NCI-H2196 treated with DMSO at 0.1 percent for 48 hours (cell line): Measurements from ENCODE around the gene CYP4F8.
"Not testable (repeated sequence)": the region's sequence is repeated elsewhere in the genome, so short reads cannot be mapped to it uniquely, and the experiment has no call there.

Experiments used
- DNase-seq: peaks from one replicate; lab custom pipeline; 2025; ENCODE audit not compliant: unreplicated experiment; lab: John Stamatoyannopoulos, UW

Gene CYP4F8

DNA sequence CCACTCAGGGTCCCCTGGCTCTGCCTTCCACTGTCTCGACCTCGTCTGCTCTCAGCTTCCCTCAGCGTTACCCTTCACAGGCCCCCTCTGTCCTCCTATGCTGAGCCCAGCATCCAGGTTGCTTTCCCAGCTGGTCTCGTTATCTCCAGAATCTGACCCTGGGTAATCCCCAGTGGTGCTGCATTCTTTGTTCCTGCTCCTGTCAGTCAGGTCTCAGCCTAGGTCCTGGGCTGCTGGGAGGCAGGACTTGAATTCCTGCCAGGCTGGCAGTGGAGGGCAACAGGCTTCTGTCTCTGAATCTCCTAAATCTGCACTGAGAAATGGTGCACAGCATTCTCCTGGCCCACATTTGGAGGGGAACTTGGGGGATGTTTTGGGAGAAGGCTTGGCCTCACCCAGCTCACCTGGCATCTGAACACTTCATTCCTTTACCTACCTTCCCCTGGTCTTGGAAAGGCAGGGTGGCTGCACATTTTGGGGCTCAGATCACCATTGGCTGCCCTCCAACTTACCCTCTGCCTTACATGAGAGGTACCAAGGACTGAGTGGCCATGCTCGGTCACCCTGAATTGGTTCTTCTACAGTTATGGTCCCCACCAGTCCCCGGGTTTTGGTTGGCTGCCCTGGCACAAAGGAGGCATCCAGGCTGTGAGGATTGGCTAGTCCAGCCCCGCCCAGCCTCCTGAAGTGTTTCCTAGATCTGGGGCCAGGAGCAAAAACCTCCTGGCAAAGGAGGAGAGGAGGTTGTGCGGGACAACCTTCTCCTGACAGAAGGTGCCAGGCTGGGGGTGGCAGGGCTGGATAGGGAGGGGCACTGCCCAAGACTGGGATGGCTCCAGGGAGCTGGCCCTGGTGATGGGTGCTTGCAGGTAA lies at the start of gene CYP4F8:
CYP4F8 (plus strand) TSS at position 712 of the 873 bp plus-strand sequence. CDS start 399 bp downstream, outside the sequence.
- DNase-seq, result peak; percentile 28

- no peak for DNase-seq
Observed at GRCh38 chr19:15570420-15570819, 44.6 kb upstream of the CYP4F8 start.

- no peak for DNase-seq
Observed at GRCh38 chr19:15575406-15575805, 39.6 kb upstream of the CYP4F8 start.

GRCh38 chr19:15576526-15577156 lies 38.4 kb upstream of the CYP4F8 start:
- no peak for DNase-seq

DNA sequence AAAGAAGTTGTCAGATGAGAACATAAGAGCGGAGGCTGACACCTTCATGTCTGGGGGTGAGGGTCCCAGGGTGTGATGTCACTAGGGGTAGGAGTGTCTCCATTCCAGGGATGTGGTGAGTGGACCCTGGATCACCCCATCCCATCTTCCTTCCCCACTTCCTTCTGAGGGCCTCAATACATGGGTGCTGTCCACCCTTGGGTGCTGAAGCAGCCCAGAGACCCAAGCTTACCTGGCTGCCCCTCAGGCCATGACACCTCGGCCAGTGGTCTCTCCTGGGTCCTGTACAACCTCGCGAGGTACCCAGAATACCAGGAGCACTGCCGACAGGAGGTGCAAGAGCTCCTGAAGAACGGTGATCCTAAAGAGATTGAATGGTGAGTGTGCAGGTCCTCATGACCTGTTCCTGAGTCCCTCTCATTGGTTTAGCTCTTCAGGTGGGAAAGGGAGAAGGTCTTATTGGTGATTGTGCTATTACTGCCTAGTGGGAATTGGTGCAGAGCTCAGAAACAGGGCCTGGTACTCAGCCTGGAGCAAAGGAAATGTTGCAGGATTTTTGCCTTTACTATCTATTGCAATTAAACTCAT lies 37.7 kb upstream of the CYP4F8 start:
- DNase-seq, result no peak

- no peak for DNase-seq
Observed at GRCh38 chr19:15583346-15583745, 31.7 kb upstream of the CYP4F8 start.

DNA sequence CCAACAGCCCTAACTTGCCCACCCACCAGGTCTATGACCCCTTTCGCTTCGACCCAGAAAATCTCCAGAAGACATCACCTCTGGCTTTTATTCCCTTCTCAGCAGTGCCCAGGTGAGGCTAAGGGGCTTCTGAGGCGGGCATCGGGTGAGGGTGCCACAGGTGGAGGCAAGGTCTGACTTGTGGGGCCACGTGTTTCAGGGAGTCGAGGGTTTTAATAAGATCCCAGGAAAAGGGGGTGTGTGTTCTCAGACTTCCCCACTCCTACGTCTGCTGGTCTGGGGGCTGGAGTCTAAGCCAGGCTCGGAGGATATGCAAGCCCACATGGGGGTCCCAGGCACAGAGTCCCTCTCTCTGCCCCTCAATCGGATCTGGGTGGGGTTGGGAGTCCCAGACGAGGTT lies 30.9 kb upstream of the CYP4F8 start:
- DNase-seq, result no peak

DNA sequence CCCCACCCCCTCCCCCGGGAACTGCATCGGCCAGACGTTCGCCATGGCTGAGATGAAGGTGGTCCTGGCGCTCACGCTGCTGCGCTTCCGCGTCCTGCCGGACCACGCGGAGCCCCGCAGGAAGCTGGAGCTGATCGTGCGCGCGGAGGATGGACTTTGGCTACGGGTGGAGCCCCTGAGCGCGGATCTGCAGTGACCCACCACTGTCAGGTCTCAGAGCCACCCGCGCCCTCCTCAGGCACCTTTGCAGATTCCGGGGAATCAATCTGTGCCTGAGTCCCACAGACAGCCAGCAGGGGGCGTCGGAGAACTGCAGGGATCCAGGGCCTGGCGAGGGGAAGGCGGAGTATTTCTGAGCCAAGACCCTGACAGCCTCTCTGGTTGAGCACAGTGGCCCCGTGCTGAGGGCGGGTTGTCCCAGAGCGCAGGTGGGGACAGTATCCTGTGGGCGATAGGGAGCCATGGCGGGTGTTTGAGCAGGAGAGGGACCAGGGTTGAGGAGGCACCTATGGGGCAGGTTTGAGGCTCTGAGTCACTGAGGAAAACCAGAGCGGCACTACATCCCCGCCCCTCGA lies 30.4 kb upstream of the CYP4F8 start:
- DNase-seq, result no peak

DNA sequence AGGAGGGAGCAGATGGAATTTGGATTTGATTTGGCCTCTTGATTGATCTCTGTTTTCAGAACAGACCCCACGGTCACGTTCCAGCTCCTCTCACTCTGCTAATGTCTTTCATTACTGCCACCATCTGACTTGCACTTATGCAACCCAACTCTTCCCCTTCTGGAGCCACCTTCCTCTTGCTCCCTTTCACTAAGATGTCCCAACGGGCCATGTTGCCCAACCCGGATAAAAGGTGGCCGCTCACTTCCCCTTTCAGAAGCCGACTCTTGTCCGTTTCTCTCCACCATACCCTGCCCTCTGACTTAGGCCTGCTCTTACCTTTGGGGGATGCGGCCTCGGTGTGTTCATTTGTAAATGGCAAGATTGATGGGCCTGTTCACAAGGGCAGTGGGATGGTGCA lies 27.4 kb upstream of the CYP4F8 start:
- DNase-seq, result no peak

GRCh38 chr19:15588265-15588664 lies 26.8 kb upstream of the CYP4F8 start:
- DNase-seq, result no peak

GRCh38 chr19:15589760-15590451 lies 25.1 kb upstream of the CYP4F8 start:
- no peak for DNase-seq

DNA sequence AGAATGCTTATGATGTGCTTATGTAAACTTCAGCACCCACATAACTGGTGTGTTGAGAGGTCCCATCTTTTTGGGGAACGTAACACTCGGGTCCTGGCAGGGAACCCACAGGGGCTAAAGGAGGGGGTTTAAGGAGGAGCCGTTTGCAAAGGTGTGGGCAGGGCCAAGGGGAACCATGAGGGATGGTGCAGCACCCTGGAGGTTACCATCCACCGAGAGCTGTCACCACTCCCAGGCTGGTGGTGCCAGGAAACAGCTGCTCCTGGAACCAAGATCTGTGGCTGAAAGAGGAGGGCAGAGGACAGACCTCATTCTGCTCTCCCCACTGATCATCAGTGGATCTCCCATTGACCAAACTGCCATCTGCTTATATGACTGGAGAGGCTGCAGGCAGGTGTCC lies 23.2 kb upstream of the CYP4F8 start:
- DNase-seq, result no peak

GRCh38 chr19:15592506-15592905 lies 22.5 kb upstream of the CYP4F8 start:
- not testable (repeated sequence) for DNase-seq

- not testable (repeated sequence) for DNase-seq
Observed at GRCh38 chr19:15593766-15594165, 21.3 kb upstream of the CYP4F8 start.

DNA sequence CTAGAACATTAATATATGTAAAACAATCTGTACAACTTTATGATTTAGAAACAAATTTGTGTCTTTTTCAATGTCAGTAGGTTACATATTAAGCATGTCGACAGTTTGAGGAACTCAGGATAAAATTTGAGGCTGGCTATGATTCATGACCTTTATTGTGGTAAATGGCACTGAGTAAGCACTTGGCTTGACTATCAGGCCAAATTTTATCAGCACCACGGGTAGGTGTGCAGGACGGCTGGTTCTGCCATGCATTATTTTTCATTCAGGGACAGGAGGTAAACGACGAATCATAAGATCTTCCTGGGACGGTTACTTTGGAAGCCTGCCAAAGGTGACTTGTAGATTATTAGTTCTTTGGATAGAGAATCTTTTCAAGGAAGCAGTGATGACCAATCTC lies 19.9 kb upstream of the CYP4F8 start:
- no peak for DNase-seq

DNA sequence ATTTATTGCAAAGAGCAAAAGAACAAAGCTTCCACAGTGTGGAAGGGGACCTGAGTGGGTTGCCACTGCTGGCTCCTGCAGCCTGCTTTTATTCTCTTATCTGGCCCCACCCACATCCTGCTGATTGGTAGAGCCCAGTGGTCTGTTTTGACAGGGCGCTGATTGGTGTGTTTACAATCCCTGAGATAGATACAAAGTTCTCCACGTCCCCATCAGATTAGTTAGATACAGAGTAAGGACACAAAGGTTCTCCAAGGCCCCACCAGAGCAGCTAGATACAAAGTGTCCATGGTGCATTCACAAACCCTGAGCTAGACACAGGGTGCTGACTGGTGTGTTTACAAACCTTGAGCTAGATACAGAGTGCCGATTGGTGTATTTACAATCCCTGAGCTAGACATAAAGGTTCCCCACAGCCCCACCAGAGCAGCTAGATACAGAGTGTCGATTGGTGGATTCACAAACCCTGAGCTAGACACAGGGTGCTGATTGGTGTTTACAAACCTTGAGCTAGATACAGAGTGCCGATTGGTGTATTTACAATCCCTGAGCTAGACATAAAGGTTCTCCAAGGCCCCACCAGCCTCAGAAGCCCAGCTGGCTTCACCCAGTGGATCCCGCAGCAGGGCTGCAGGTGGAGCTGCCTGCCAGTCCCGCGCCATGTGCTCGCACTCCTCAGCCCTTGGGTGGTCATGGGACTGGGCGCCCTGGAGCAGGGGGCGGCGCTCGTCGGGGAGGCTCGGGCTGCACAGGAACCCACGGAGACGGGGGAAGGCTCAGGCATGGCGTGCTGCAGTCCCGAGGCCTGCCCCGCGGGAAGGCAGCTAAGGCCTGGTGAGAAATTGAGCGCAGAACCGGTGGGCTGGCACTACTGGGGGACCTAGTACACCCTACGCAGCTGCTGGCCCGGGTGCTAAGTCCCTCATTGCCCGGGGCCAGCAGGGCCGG lies 6.8 kb upstream of the CYP4F8 start:
- not testable (repeated sequence) for DNase-seq

GRCh38 chr19:15609261-15609660 lies 5.8 kb upstream of the CYP4F8 start:
- DNase-seq, result no peak

DNA sequence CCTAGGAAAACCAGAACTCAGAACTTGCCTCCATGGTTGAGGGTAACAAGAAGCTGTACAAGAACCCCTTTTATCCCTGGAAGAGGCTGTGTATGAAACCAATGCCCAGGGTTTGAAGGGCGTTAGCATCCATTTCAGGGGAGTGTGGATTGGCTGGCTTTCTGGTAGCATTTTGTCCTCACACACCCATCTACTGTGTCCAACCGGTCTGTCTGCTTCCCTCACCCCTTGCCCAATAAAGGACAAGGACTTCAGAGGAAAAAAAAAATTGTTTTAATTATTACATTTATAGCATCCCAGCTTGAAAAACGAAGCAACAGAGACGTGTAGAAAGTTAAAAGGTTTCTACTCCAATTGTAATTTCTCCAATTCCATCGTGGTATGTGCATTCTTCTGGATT lies 2.7 kb upstream of the CYP4F8 start:
- no peak for DNase-seq

DNA sequence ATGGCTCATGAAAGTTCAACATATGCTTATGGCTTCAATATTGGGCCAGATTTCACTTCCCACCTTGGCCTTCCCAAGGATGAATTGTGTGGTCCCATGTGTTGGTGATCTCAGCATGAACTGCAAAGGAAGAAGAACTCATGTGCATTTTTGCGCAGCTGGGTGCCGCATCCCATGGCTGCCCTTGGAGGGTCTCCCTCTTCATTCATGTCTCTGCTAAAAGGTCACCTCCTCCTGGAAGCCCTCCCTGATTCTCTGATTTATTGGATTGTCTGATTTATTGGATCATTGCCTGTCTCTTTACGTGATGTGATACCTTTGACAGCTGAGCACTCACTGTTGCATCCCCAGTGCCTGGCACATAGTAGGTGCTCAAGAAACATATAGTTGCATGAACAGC lies 1.7 kb upstream of the CYP4F8 start:
- DNase-seq, result no peak

- no peak for DNase-seq
Observed at GRCh38 chr19:15615526-15615925, 508 bp downstream of the CYP4F8 start.
